Measurements from ENCODE around the gene FNIP1. TPM values are rescaled to one million over a fixed set of nuclear protein-coding genes. Genes with fewer than 3 reads are reported as not detected.
A peak's percentile ranks its signal among the peaks of the same experiment; 100 is the strongest.

The FNIP1 gene
- total and polyA plus RNA-seq, 9 of the 15 experiments (the other 6 are each of a cell fraction or from before 2014, with no cell fraction given): 5.0 to 32.8 (median 18.4) TPM

GRCh38 chr5:131634996-131635683 lies 161.7 kb downstream of the FNIP1 start, which contains the start of gene RAPGEF6 (continued):
- TF ChIP-seq XRCC3 (IDR thresholded peaks at IDR 0.05) (no peak), ZNF282 (CRISPR knock-in tag; IDR thresholded peaks at IDR 0.05) (no peak), TRIM28 (IDR thresholded peaks at IDR 0.05) (no peak), U2AF1 (optimal IDR thresholded peaks at IDR 0.05; ENCODE audit: low read depth, low read length) (no peak), TEAD2 (tag; IDR thresholded peaks at IDR 0.05) (no peak), ZBTB43 (CRISPR knock-in tag; IDR thresholded peaks at IDR 0.05) (no peak), KLF10 (CRISPR knock-in tag; IDR thresholded peaks at IDR 0.05) (no peak), CREM (IDR thresholded peaks at IDR 0.05; ENCODE audit: low read depth) (peak; percentile 83), RFX7 (CRISPR knock-in tag; IDR thresholded peaks at IDR 0.05) (no peak), BCL6 (CRISPR knock-in tag; IDR thresholded peaks at IDR 0.05) (no peak), TBL1XR1 (IDR thresholded peaks at IDR 0.05; ENCODE audit: low read length in 2 of 2) (peak in 1 of 2 experiments; percentile 44; a peak in 3 of 4 replicates), ZFP36 (IDR thresholded peaks at IDR 0.05; ENCODE audit: low read depth, low read length, partially characterized antibody) (peak; percentile 61), RCOR1 (IDR thresholded peaks at IDR 0.05; ENCODE audit: borderline replicate concordance in 1 of 2, low read depth in 2 of 2, low read length in 2 of 2) (peak in 1 of 2 experiments; percentile 84; a peak in 2 of 4 replicates), KAT7 (CRISPR knock-in tag; IDR thresholded peaks at IDR 0.05; ENCODE audit: borderline replicate concordance) (no peak), EP300 (IDR thresholded peaks at IDR 0.05; ENCODE audit: low read length) (peak; percentile 74), BRD4 (IDR thresholded peaks at IDR 0.05) (no peak), FUS (optimal IDR thresholded peaks at IDR 0.05; ENCODE audit: low read depth, low read length) (no peak), ARID1B (IDR thresholded peaks at IDR 0.05) (no peak; the same call in 1 of the 2 replicates), MBD1 (CRISPR knock-in tag; IDR thresholded peaks at IDR 0.05) (no peak), MLX (CRISPR knock-in tag; conservative IDR thresholded peaks at IDR 0.05) (no peak), ZNF280A (IDR thresholded peaks at IDR 0.05; ENCODE audit: low read depth, partially characterized antibody) (no peak), MCM2 (IDR thresholded peaks at IDR 0.05; ENCODE audit: low read depth) (no peak), ELF2 (CRISPR knock-in tag; IDR thresholded peaks at IDR 0.05) (peak; percentile 88), NFXL1 (CRISPR knock-in tag; IDR thresholded peaks at IDR 0.05) (no peak), NFATC3 (IDR thresholded peaks at IDR 0.05) (no peak)

Measured in K562 (cell line).